ENCODE measurements around the gene RABAC1. TPM values are rescaled to one million over a fixed set of nuclear protein-coding genes. Genes with fewer than 3 reads are reported as not detected.

RABAC1 gene
- total and polyA plus RNA-seq, 8 donors, result 53.1 to 186 (median 74.2) TPM

- intact Hi-C loops (cut with DNase I), result no loop called here
- H3K9me3 ChIP-seq, result no peaks in the 10 kb centered on the region
- ATAC-seq (no peak), DNase-seq (peak in 1 of 4 donors; percentile 39)
- peaks cover 0 to 13% of the 10 kb centered on the region in 2 donors for H3K4me1 ChIP-seq
- H3K36me3 ChIP-seq, result no peaks in the 10 kb centered on the region
- TF ChIP-seq, protein P1, sequence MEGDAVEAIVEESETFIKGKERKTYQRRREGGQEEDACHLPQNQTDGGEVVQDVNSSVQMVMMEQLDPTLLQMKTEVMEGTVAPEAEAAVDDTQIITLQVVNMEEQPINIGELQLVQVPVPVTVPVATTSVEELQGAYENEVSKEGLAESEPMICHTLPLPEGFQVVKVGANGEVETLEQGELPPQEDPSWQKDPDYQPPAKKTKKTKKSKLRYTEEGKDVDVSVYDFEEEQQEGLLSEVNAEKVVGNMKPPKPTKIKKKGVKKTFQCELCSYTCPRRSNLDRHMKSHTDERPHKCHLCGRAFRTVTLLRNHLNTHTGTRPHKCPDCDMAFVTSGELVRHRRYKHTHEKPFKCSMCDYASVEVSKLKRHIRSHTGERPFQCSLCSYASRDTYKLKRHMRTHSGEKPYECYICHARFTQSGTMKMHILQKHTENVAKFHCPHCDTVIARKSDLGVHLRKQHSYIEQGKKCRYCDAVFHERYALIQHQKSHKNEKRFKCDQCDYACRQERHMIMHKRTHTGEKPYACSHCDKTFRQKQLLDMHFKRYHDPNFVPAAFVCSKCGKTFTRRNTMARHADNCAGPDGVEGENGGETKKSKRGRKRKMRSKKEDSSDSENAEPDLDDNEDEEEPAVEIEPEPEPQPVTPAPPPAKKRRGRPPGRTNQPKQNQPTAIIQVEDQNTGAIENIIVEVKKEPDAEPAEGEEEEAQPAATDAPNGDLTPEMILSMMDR (IDR thresholded peaks at IDR 0.05), result no peak
- H3K27ac ChIP-seq, result no peak overlapping the region
- H3K4me3 ChIP-seq, result no peak overlapping the region
- peaks cover 44 to 100% of the 10 kb centered on the region in 2 donors for H3K27me3 ChIP-seq
Observed at GRCh38 chr19:41997851-41998229, 38.7 kb upstream of the RABAC1 start.

DNA sequence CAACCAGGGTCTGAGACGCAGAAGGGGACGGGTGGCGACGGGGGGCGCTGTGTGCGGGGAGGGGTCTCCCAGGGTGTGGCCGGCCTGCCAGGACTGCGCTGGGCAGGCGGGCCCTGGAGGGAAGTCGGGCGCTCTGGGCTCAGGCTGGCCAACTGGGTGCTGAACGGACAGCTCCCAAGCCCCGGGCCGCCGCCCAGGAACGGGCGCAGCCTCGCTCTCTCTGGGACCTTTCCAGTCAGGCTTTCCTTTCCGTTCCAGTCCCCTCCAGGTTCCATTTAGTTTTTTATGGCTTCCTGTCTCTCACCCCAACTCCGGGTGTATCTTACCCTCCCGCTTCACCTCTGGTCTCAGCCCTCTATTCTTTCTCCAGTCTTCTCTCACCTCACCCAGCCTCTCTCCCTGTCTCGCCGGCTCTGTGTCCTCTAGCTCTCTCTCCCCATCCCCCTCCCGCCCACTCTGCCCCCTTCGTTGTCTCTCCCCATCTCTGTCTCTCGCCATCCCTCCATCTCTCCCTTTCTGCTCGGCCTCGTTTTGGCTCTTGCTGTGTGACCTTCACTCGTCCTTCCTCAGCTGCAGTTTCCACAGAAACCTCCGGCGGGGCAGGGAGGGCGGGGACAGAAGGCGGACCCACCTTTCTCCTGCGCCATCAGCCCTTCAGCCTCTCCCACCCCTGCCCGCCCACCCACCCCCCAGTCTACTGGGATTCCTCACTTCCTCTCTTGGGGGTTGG lies 38.2 kb upstream of the RABAC1 start:
- peaks cover 0 to 13% of the 10 kb centered on the region in 2 donors for H3K4me1 ChIP-seq
- H3K9me3 ChIP-seq, result no peaks in the 10 kb centered on the region
- ATAC-seq (peak; percentile 78), DNase-seq (peak in 3 of 4 donors; percentile 27 to 86 (median 40))
- H3K27me3 ChIP-seq, result peaks cover 44 to 100% of the 10 kb centered on the region in 2 donors
- TF ChIP-seq, protein P1 (IDR thresholded peaks at IDR 0.05), result no peak
- no peaks in the 10 kb centered on the region for H3K36me3 ChIP-seq
- H3K27ac ChIP-seq, result no peak overlapping the region
- H3K4me3 ChIP-seq, result no peak overlapping the region
- intact Hi-C loops (cut with DNase I), result no loop called here

DNA sequence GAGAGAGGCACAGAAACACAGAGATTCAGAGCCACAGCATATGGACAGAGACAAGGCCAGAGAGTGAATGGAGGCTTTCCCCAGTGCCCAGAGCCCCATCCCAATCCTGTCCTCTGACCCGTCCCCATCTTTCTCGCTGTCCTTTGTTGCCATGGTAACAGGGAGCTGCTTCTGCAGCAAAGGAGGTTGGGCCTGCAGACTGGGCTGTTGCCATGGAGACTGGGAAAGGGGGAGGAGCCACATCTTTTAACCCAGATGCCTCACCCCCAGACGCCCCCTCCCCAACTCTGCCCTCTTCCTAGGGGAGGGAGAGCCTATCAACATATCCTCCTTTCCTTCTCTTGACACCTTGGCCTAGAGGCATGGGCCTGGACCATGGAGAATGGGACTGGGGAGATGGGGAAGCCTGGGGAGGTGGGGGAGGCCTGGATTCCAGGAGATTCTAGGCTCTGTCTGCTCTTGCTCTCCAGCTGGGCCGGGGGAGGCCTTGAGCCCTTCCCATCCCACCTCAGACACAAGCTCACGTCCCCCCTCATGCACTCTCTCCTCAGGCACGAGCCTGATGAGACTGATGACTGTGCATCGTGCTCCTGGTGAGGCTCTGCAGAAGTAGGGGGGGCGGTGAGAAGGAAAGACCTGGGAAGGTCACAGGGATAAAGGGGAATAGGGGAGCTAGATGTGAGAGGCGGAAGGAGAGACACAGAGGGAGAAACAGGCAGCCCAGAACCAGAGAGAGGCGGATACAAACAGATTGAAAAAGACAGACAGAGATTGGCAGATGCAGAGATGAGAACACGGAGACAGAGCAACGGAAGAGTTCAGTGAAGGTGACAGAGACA lies 37.1 kb upstream of the RABAC1 start:
- intact Hi-C loops (cut with DNase I), result no loop called here
- DNase-seq, result peak in 1 of 4 donors; percentile 30
- Histone ChIP-seq H3K27me3 (peaks cover 44 to 100% of the 10 kb centered on the region in 2 donors), H3K4me3 (no peak overlapping the region), H3K36me3 (no peaks in the 10 kb centered on the region), H3K4me1 (peaks cover 0 to 13% of the 10 kb centered on the region in 2 donors), H3K27ac (no peak overlapping the region), H3K9me3 (no peaks in the 10 kb centered on the region)
- no peak for ATAC-seq
- TF ChIP-seq, protein P1 (IDR thresholded peaks at IDR 0.05), result no peak

GRCh38 chr19:41994994-41995958 lies 36.2 kb upstream of the RABAC1 start:
- Histone ChIP-seq H3K36me3 (no peaks in the 10 kb centered on the region), H3K27ac (no peak overlapping the region), H3K4me3 (no peak overlapping the region), H3K9me3 (no peaks in the 10 kb centered on the region), H3K27me3 (peaks cover 44 to 100% of the 10 kb centered on the region in 2 donors), H3K4me1 (peaks cover 0 to 13% of the 10 kb centered on the region in 2 donors)
- TF ChIP-seq, protein P1 (IDR thresholded peaks at IDR 0.05), result no peak
- no peak for ATAC-seq
- DNase-seq, result peak in 1 of 4 donors; percentile 32
- intact Hi-C loops (cut with DNase I), result no loop called here
